ENCODE data around the gene ITGA2. TPM values are rescaled to one million over a fixed set of nuclear protein-coding genes. Genes with fewer than 3 reads are reported as not detected.

ITGA2 gene
- polyA plus RNA-seq, 1 donor from 2014 or later: 0.20 TPM

- H3K27me3 ChIP-seq (ENCODE audit: insufficient read depth, low read depth, low read length): no peaks in the 10 kb centered on the region
- H3K4me2 ChIP-seq (ENCODE audit: low read length): no peak overlapping the region
- no peak overlapping the region for H3K4me3 ChIP-seq (ENCODE audit: low read length)
- no peaks in the 10 kb centered on the region for H3K79me2 ChIP-seq (replicated peaks; ENCODE audit: insufficient read depth, low read length)
- no peak overlapping the region for H3K27ac ChIP-seq (ENCODE audit: low read length)
- H3K36me3 ChIP-seq (ENCODE audit: insufficient read depth, low read length): no peaks in the 10 kb centered on the region
- H3K9ac ChIP-seq (ENCODE audit: low read length): no peak overlapping the region
- H3K9me3 ChIP-seq (ENCODE audit: low read length): no peaks in the 10 kb centered on the region
- no peaks in the 10 kb centered on the region for H3K9me2 ChIP-seq (ENCODE audit: insufficient read depth, low read length)
- H4K20me1 ChIP-seq (ENCODE audit: insufficient read depth): no peaks in the 10 kb centered on the region
- H2AFZ ChIP-seq (ENCODE audit: low read depth, low read length): no peak overlapping the region
- TF ChIP-seq MXI1 (conservative IDR thresholded peaks at IDR 0.05; ENCODE audit: poor library complexity, severe bottlenecking) (no peak), POLR2AphosphoS5 (IDR thresholded peaks at IDR 0.05) (no peak), EP300 (conservative IDR thresholded peaks at IDR 0.05; ENCODE audit: poor library complexity, severe bottlenecking) (no peak), EZH2 (IDR thresholded peaks at IDR 0.05; ENCODE audit: borderline replicate concordance, insufficient read depth, low read length, poor library complexity, severe bottlenecking) (no peak), RAD21 (conservative IDR thresholded peaks at IDR 0.05) (no peak), SMC3 (conservative IDR thresholded peaks at IDR 0.05; ENCODE audit: poor library complexity) (no peak), REST (IDR thresholded peaks at IDR 0.05; ENCODE audit: borderline replicate concordance) (no peak), TAF1 (IDR thresholded peaks at IDR 0.05; ENCODE audit: low read depth) (no peak)
- TF ChIP-seq, protein P1, sequence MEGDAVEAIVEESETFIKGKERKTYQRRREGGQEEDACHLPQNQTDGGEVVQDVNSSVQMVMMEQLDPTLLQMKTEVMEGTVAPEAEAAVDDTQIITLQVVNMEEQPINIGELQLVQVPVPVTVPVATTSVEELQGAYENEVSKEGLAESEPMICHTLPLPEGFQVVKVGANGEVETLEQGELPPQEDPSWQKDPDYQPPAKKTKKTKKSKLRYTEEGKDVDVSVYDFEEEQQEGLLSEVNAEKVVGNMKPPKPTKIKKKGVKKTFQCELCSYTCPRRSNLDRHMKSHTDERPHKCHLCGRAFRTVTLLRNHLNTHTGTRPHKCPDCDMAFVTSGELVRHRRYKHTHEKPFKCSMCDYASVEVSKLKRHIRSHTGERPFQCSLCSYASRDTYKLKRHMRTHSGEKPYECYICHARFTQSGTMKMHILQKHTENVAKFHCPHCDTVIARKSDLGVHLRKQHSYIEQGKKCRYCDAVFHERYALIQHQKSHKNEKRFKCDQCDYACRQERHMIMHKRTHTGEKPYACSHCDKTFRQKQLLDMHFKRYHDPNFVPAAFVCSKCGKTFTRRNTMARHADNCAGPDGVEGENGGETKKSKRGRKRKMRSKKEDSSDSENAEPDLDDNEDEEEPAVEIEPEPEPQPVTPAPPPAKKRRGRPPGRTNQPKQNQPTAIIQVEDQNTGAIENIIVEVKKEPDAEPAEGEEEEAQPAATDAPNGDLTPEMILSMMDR (IDR thresholded peaks at IDR 0.05; ENCODE audit: poor library complexity, severe bottlenecking): no peak
- no peaks in the 10 kb centered on the region for H3F3A ChIP-seq (ENCODE audit: insufficient read depth, low read length, poor library complexity, severe bottlenecking)
Observed at GRCh38 chr5:53084546-53085255, 95.5 kb downstream of the ITGA2 start.

DNA sequence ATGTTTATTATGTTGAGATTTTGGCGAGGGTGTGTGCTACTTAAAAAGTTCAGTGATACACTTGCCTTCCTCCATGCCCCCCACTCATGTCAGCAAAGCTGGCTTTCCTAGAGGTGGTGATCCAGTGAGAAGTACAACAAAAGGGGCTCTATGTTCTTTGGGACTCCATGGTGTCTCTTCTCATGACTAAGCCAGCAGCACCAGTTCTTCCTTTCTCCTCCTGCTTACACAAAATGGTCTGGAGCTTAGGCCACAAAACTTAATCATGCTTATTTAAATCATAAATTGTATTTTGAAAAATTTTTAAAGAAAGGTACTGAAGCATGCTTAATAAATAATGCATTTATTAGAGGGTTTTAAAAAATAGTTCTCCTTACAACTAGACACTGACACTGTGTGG is 98.0 kb downstream of the ITGA2 start:
- no peaks in the 10 kb centered on the region for H4K20me1 ChIP-seq (ENCODE audit: insufficient read depth)
- H3K9me2 ChIP-seq (ENCODE audit: insufficient read depth, low read length): no peaks in the 10 kb centered on the region
- H2AFZ ChIP-seq (ENCODE audit: low read depth, low read length): no peak overlapping the region
- H3K79me2 ChIP-seq (replicated peaks; ENCODE audit: insufficient read depth, low read length): no peaks in the 10 kb centered on the region
- H3K4me2 ChIP-seq (ENCODE audit: low read length): no peak overlapping the region
- H3K27me3 ChIP-seq (ENCODE audit: insufficient read depth, low read depth, low read length): no peaks in the 10 kb centered on the region
- TF ChIP-seq REST (IDR thresholded peaks at IDR 0.05; ENCODE audit: borderline replicate concordance) (no peak), EZH2 (IDR thresholded peaks at IDR 0.05; ENCODE audit: borderline replicate concordance, insufficient read depth, low read length, poor library complexity, severe bottlenecking) (no peak), RAD21 (conservative IDR thresholded peaks at IDR 0.05) (no peak), MXI1 (conservative IDR thresholded peaks at IDR 0.05; ENCODE audit: poor library complexity, severe bottlenecking) (no peak), SMC3 (conservative IDR thresholded peaks at IDR 0.05; ENCODE audit: poor library complexity) (no peak), POLR2AphosphoS5 (IDR thresholded peaks at IDR 0.05) (no peak), EP300 (conservative IDR thresholded peaks at IDR 0.05; ENCODE audit: poor library complexity, severe bottlenecking) (no peak), TAF1 (IDR thresholded peaks at IDR 0.05; ENCODE audit: low read depth) (no peak)
- TF ChIP-seq, protein P1 (IDR thresholded peaks at IDR 0.05; ENCODE audit: poor library complexity, severe bottlenecking): no peak
- H3K9me3 ChIP-seq (ENCODE audit: low read length): no peaks in the 10 kb centered on the region
- no peaks in the 10 kb centered on the region for H3K36me3 ChIP-seq (ENCODE audit: insufficient read depth, low read length)
- H3K27ac ChIP-seq (ENCODE audit: low read length): no peak overlapping the region
- H3F3A ChIP-seq (ENCODE audit: insufficient read depth, low read length, poor library complexity, severe bottlenecking): no peaks in the 10 kb centered on the region
- H3K4me3 ChIP-seq (ENCODE audit: low read length): no peak overlapping the region
- H3K9ac ChIP-seq (ENCODE audit: low read length): no peak overlapping the region
